Activated CD4-positive, alpha-beta memory T cell treated with anti-CD3 and anti-CD28 coated beads for 36 hours (primary cell): ENCODE data around the gene PAF1. TPM values are rescaled to one million over a fixed set of nuclear protein-coding genes. Genes with fewer than 3 reads are reported as not detected.

Experiments
- CTCF ChIA-PET: fragments of 350-600 bp; sonication (Branson Sonifier 250); formaldehyde crosslinking; loops from one replicate; lab custom pipeline; 2021; ENCODE audit warnings: antibody characterized with exemption, inconsistent platforms; lab: Charles Lee
- POLR2A ChIA-PET: fragments of 350-600 bp; sonication (Branson Sonifier 250); formaldehyde crosslinking; loops from one replicate; lab custom pipeline; 2021; ENCODE audit warnings: antibody characterized with exemption; lab: Charles Lee
- DNase-seq: peaks from one replicate; pipeline ENCODE4 v3.0.0-alpha.2; 2020
- H3K27ac Mint-ChIP-seq: one replicate; pipeline ENCODE4 v1.8.0; 2021; ENCODE audit warnings: mixed read lengths
- H3K27me3 Mint-ChIP-seq: one replicate; pipeline ENCODE4 v1.8.0; 2021; ENCODE audit warnings: mixed read lengths
- H3K36me3 Mint-ChIP-seq: one replicate; pipeline ENCODE4 v1.8.0; 2021; ENCODE audit warnings: mixed read lengths
- H3K4me1 Mint-ChIP-seq: one replicate; pipeline ENCODE4 v1.8.0; 2021; ENCODE audit warnings: low read depth, mixed read lengths
- H3K4me3 Mint-ChIP-seq: one replicate; pipeline ENCODE4 v1.8.0; 2021; ENCODE audit warnings: mild to moderate bottlenecking, mixed read lengths
- H3K9me3 Mint-ChIP-seq: one replicate; pipeline ENCODE4 v1.8.0; 2021; ENCODE audit warnings: mixed read lengths
- intact Hi-C: fragments of 100-400 bp; cut with micrococcal nuclease; formaldehyde crosslinking; loops from one replicate; pipeline ENCODE4 v1.15.1; 2023
- total RNA-seq, 2 experiments: library from RNA; stranded (reverse); gene quantifications; one replicate each; pipeline ENCODE4 v1.2.3, GENCODE V29; 2021

Gene PAF1
- total RNA-seq, 2 experiments from 2014 or later = 41.6 to 43.8 TPM

- intact Hi-C loops = no loop called here
- Mint-ChIP-seq H3K36me3 (peaks cover 21% of the 10 kb centered on the region), H3K4me1 (peaks cover 20% of the 10 kb centered on the region), H3K9me3 (no peaks in the 10 kb centered on the region), H3K4me3 (no peak overlapping the region), H3K27me3 (peaks cover 3% of the 10 kb centered on the region), H3K27ac (no peak overlapping the region)
- DNase-seq = no peak
- POLR2A ChIA-PET = no interaction called here
- CTCF ChIA-PET = no interaction called here
Observed at GRCh38 chr19:39416152-39417120, 25.5 kb upstream of the PAF1 start.

- Mint-ChIP-seq H3K9me3 (no peaks in the 10 kb centered on the region), H3K4me1 (peaks cover 30% of the 10 kb centered on the region), H3K27me3 (peaks cover 3% of the 10 kb centered on the region), H3K27ac (peak overlapping the region; percentile 23), H3K36me3 (peaks cover 19% of the 10 kb centered on the region), H3K4me3 (no peak overlapping the region)
- ChIA-PET CTCF (interaction anchor here (0.6 to 1.7 kb wide), 2 partner anchors 18 to 1671 kb away, joined by 4 to 7 read pairs; no protein-coding TSS in a partner anchor), POLR2A (no interaction called here)
- DNase-seq = no peak
- intact Hi-C loops = no loop called here
Observed at GRCh38 chr19:39415111-39416046, 24.5 kb upstream of the PAF1 start.

GRCh38 chr19:39413911-39414608 is 23.2 kb upstream of the PAF1 start:
- peaks cover 34% of the 10 kb centered on the region for H3K4me1 Mint-ChIP-seq
- H3K27ac Mint-ChIP-seq = peak overlapping the region; percentile 77
- ChIA-PET CTCF (interaction anchor here (0.6 to 1.7 kb wide), 4 partner anchors 13 to 116 kb away, joined by 3 to 7 read pairs (median 3); partner anchors contain the start of gene RPS16), POLR2A (interaction anchor here (0.6 to 1.6 kb wide), 4 partner anchors 12 to 79 kb away, joined by 3 to 7 read pairs (median 4); partner anchors contain the start of gene RPS16)
- H3K27me3 Mint-ChIP-seq = peaks cover 3% of the 10 kb centered on the region
- peaks cover 20% of the 10 kb centered on the region for H3K36me3 Mint-ChIP-seq
- H3K4me3 Mint-ChIP-seq = peak overlapping the region; percentile 84
- no peak for DNase-seq
- intact Hi-C loops = loop anchor here (5.0 kb wide), 1 partner anchor 202 kb away; no protein-coding TSS in a partner anchor
- H3K9me3 Mint-ChIP-seq = no peaks in the 10 kb centered on the region

- Mint-ChIP-seq H3K27me3 (peaks cover 3% of the 10 kb centered on the region), H3K27ac (peak overlapping the region; percentile 88), H3K4me1 (peaks cover 34% of the 10 kb centered on the region), H3K9me3 (no peaks in the 10 kb centered on the region), H3K36me3 (peaks cover 25% of the 10 kb centered on the region), H3K4me3 (peak overlapping the region; percentile 84)
- ChIA-PET CTCF (interaction anchor here (0.6 to 1.7 kb wide), 2 partner anchors 16 to 117 kb away, joined by 3 to 7 read pairs; no protein-coding TSS in a partner anchor), POLR2A (interaction anchor here (0.6 to 1.6 kb wide), 4 partner anchors 12 to 78 kb away, joined by 3 to 7 read pairs (median 4); partner anchors contain the start of gene RPS16)
- intact Hi-C loops = loop anchor here (5.0 kb wide), 1 partner anchor 201 kb away; no protein-coding TSS in a partner anchor
- peak; percentile 47 for DNase-seq
Observed at GRCh38 chr19:39413272-39413910, 22.5 kb upstream of the PAF1 start.

- peaks cover 30% of the 10 kb centered on the region for H3K36me3 Mint-ChIP-seq
Observed at GRCh38 chr19:39412867-39413271, 22.0 kb upstream of the PAF1 start.

GRCh38 chr19:39412100-39412866 is 21.4 kb upstream of the PAF1 start, which contains the start of gene PLEKHG2:
Gene PLEKHG2 (plus strand): TSS chr19:39412669. CDS start chr19:39414087, 1,418 bp downstream.
- Mint-ChIP-seq H3K36me3 (peaks cover 34% of the 10 kb centered on the region), H3K9me3 (no peaks in the 10 kb centered on the region), H3K27me3 (peaks cover 3% of the 10 kb centered on the region), H3K4me3 (peak within 1 kb of the TSS; percentile 84), H3K4me1 (peaks cover 34% of the 10 kb centered on the region), H3K27ac (peak within 1 kb of the TSS; percentile 88)
- intact Hi-C loops = loop anchor here (1.0 to 5.0 kb wide), 9 partner anchors 15 to 287 kb away; partner anchors contain the start of genes MED29, PAF1, PAK4 and SUPT5H
- ChIA-PET POLR2A (interaction anchor here (1.0 to 1.9 kb wide), 6 partner anchors 10 to 23 kb away, joined by 4 to 28 read pairs (median 8); partner anchors contain the start of genes MED29, PAF1 and RPS16), CTCF (interaction anchor here (0.6 to 2.5 kb wide), 17 partner anchors 8 to 794 kb away, joined by 3 to 219 read pairs (median 6); partner anchors contain the start of genes GMFG, MED29, PAF1 and RPS16)
- DNase-seq = peak; percentile 98

More at GRCh38 chr19:39412867-39413271, 22.0 kb upstream of the PAF1 start:
- Mint-ChIP-seq H3K27ac (peak overlapping the region; percentile 88), H3K4me3 (peak overlapping the region; percentile 84), H3K4me1 (peaks cover 34% of the 10 kb centered on the region), H3K27me3 (peaks cover 3% of the 10 kb centered on the region), H3K9me3 (no peaks in the 10 kb centered on the region)
- intact Hi-C loops = loop anchor here (1.0 to 5.0 kb wide), 9 partner anchors 16 to 288 kb away; partner anchors contain the start of genes MED29, PAF1, PAK4 and SUPT5H
- CTCF ChIA-PET = interaction anchor here (1.1 to 2.5 kb wide), 7 partner anchors 9 to 34 kb away, joined by 4 to 219 read pairs (median 8); partner anchors contain the start of genes MED29, PAF1, RPS16 and SUPT5H
- POLR2A ChIA-PET = interaction anchor here (1.0 to 1.9 kb wide), 4 partner anchors 15 to 23 kb away, joined by 4 to 22 read pairs (median 8); partner anchors contain the start of gene RPS16
- DNase-seq = no peak

- Mint-ChIP-seq H3K9me3 (no peaks in the 10 kb centered on the region), H3K27ac (peak overlapping the region; percentile 88), H3K27me3 (peaks cover 3% of the 10 kb centered on the region), H3K4me1 (peaks cover 34% of the 10 kb centered on the region), H3K4me3 (peak overlapping the region; percentile 84), H3K36me3 (peaks cover 39% of the 10 kb centered on the region)
- POLR2A ChIA-PET = interaction anchor here (1.5 to 1.9 kb wide), 5 partner anchors 10 to 24 kb away, joined by 4 to 28 read pairs (median 10); partner anchors contain the start of genes MED29, PAF1 and RPS16
- intact Hi-C loops = loop anchor here (1.0 to 5.0 kb wide), 9 partner anchors 14 to 286 kb away; partner anchors contain the start of genes MED29, PAF1, PAK4 and SUPT5H
- CTCF ChIA-PET = interaction anchor here (0.6 to 2.5 kb wide), 19 partner anchors 8 to 793 kb away, joined by 3 to 219 read pairs (median 6); partner anchors contain the start of genes GMFG, MED29, PAF1 and RPS16
- peak; percentile 95 for DNase-seq
Observed at GRCh38 chr19:39411832-39412099, 20.9 kb upstream of the PAF1 start.

GRCh38 chr19:39411081-39411831 is 20.4 kb upstream of the PAF1 start:
- Mint-ChIP-seq H3K27ac (peak overlapping the region; percentile 88), H3K27me3 (peaks cover 3% of the 10 kb centered on the region), H3K36me3 (peaks cover 41% of the 10 kb centered on the region), H3K9me3 (no peaks in the 10 kb centered on the region), H3K4me3 (peak overlapping the region; percentile 84), H3K4me1 (peaks cover 35% of the 10 kb centered on the region)
- DNase-seq = peak; percentile 44
- intact Hi-C loops = loop anchor here (5.0 kb wide), 1 partner anchor 199 kb away; no protein-coding TSS in a partner anchor
- ChIA-PET CTCF (interaction anchor here (0.6 to 2.5 kb wide), 18 partner anchors 8 to 793 kb away, joined by 3 to 219 read pairs (median 6); partner anchors contain the start of genes GMFG, MED29, PAF1 and RPS16), POLR2A (interaction anchor here (1.5 to 1.9 kb wide), 5 partner anchors 9 to 24 kb away, joined by 4 to 28 read pairs (median 10); partner anchors contain the start of genes MED29, PAF1 and RPS16)

GRCh38 chr19:39410831-39411080 is 19.9 kb upstream of the PAF1 start:
- Mint-ChIP-seq H3K36me3 (peaks cover 43% of the 10 kb centered on the region), H3K4me3 (peak overlapping the region; percentile 84), H3K9me3 (no peaks in the 10 kb centered on the region), H3K27ac (peak overlapping the region; percentile 88), H3K27me3 (peaks cover 3% of the 10 kb centered on the region), H3K4me1 (peaks cover 38% of the 10 kb centered on the region)
- intact Hi-C loops = loop anchor here (5.0 kb wide), 1 partner anchor 198 kb away; no protein-coding TSS in a partner anchor
- ChIA-PET CTCF (interaction anchor here (1.1 to 2.5 kb wide), 6 partner anchors 12 to 199 kb away, joined by 6 to 219 read pairs (median 14); partner anchors contain the start of genes MED29, PAF1 and SAMD4B), POLR2A (interaction anchor here (1.8 kb wide), 1 partner anchor 9 kb away, joined by 28 read pairs; no protein-coding TSS in a partner anchor)
- no peak for DNase-seq
